ENCODE results near the gene GRM1. TPM values are rescaled to one million over a fixed set of nuclear protein-coding genes. Genes with fewer than 3 reads are reported as not detected.

Gene GRM1
- total RNA-seq, 1 donor = under 0.01 TPM

DNA sequence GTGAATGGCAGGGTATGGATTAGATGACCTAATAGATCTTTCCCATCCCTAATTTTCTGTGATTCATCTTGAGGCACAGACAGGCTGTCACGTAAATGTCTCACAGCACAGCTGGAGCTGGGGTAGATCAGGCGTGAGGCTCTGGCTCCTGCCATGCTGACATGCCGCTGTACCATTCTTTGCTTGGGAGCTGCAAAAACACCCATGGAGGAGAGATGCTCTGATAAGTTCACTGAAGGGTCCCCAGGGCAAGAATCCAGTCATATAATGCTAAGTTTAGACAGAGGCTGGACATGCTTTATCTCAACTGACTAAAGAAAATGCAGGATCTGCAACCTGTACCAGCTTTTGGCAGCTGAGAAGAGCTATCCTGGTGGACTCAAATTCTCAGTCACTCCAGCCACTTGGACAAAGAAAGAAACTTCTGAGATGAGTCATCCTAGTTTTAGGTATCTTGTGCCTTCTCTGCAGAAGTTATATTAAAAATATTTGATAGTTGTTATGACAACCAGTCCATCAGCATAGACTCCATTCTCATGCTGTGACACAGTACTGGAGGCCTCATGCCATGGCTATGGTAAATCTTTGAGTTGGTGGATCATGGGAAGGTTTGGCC lies 329.7 kb downstream of the GRM1 start:
- DNase-seq (ENCODE audit: low read depth) = no peak
- TF ChIP-seq, protein P1, sequence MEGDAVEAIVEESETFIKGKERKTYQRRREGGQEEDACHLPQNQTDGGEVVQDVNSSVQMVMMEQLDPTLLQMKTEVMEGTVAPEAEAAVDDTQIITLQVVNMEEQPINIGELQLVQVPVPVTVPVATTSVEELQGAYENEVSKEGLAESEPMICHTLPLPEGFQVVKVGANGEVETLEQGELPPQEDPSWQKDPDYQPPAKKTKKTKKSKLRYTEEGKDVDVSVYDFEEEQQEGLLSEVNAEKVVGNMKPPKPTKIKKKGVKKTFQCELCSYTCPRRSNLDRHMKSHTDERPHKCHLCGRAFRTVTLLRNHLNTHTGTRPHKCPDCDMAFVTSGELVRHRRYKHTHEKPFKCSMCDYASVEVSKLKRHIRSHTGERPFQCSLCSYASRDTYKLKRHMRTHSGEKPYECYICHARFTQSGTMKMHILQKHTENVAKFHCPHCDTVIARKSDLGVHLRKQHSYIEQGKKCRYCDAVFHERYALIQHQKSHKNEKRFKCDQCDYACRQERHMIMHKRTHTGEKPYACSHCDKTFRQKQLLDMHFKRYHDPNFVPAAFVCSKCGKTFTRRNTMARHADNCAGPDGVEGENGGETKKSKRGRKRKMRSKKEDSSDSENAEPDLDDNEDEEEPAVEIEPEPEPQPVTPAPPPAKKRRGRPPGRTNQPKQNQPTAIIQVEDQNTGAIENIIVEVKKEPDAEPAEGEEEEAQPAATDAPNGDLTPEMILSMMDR (IDR thresholded peaks at IDR 0.05; ENCODE audit: insufficient read depth, low read depth, low read length) = no peak
- no peak overlapping the region for H3K4me3 ChIP-seq (ENCODE audit: low read depth, low read length)

DNA sequence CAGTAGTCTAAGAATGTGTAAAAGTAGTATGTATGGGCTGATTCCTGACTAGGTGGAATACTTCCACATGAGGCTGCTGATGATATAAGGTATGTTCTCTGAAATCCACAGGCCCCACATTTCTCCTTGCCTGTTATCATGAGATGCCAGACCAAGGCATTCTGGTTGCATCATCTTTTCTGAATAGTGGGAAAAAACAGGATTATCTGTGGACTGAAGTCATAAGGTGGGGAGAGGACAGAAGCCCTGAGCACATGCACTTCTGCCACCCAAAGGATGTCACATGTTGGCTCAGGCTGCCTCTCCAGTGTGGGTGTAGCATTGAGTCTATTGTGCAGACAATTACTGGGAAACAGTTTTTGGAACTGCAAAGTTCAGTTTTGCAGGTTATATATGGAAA lies 330.3 kb downstream of the GRM1 start:
- no peak overlapping the region for H3K4me3 ChIP-seq (ENCODE audit: low read depth, low read length)
- TF ChIP-seq, protein P1 (IDR thresholded peaks at IDR 0.05; ENCODE audit: insufficient read depth, low read depth, low read length) = no peak
- no peak for DNase-seq (ENCODE audit: low read depth)

DNA sequence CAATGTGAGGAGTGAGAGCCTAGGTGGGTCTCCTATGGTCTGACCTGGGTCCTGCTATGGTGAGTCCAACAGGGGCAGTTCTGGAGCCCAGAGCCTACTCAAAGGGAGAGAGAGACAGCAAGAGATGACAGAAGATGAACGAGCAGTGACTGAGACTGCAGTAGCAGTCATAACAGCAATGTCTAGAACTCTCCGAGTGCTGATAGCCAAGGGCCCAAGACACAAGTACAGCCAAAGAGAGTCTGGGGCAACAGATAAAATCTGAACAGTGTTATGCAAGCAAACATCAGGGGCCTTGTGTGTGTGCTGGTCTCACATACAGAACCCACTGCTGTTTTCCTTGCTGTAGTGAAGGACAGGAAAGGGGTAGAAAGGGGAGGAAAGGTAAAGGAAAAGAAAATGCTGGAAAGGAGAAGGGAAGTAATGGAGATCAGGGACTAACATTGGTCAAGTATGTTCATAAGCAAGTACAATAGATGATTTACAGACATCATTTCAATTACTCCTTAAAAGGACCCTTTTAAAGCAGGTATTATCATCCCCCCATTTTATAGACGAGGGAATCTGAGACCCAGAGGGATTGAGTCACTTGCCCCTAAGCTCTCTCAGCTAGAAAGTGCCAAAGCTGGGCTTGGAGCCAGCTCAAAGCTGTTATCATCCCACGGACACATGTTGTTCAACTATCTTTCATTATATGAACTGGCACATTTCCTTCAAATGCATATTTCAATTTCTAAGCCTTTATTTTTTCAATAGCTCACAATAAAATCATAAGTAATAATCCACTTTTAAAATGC lies 332.5 kb downstream of the GRM1 start:
- DNase-seq (ENCODE audit: low read depth) = no peak
- no peak overlapping the region for H3K4me3 ChIP-seq (ENCODE audit: low read depth, low read length)
- TF ChIP-seq, protein P1 (IDR thresholded peaks at IDR 0.05; ENCODE audit: insufficient read depth, low read depth, low read length) = no peak

DNA sequence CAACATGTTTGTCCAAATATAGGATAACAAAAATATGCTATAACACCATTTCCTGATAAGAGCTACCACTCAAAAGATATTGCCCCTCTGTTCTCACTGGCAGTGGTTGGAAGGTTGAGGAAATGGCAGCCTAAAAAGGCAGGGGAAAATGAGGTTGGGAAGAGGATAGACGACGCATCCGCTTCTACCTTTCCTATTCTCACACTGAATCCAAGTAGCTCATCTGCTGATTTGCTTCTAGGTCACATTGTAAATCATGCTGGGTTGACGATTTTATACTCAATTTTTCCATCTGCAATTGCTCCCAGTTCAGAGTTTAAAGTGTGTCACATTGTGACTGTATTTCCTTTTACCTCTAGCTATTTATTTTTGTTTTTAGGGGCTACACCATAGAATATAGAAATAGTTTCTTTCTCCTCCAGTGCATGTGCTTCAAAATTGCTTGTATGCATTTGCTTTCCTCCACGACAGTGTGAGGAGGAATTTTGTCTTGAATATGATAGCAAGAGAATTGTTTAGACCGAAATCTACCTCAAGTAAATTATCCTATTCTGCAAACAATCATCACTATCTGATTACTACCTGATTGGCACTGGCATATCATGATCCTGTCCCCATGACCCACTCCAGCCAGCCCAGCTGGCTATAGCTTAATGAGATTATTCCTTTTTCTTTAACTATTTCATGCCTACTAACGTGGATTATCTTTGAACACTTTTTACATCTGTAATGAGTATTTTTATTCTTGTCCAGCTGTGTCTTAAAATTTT lies 335.2 kb downstream of the GRM1 start:
- TF ChIP-seq, protein P1 (IDR thresholded peaks at IDR 0.05; ENCODE audit: insufficient read depth, low read depth, low read length) = no peak
- H3K4me3 ChIP-seq (ENCODE audit: low read depth, low read length) = no peak overlapping the region
- DNase-seq (ENCODE audit: low read depth) = no peak

DNA sequence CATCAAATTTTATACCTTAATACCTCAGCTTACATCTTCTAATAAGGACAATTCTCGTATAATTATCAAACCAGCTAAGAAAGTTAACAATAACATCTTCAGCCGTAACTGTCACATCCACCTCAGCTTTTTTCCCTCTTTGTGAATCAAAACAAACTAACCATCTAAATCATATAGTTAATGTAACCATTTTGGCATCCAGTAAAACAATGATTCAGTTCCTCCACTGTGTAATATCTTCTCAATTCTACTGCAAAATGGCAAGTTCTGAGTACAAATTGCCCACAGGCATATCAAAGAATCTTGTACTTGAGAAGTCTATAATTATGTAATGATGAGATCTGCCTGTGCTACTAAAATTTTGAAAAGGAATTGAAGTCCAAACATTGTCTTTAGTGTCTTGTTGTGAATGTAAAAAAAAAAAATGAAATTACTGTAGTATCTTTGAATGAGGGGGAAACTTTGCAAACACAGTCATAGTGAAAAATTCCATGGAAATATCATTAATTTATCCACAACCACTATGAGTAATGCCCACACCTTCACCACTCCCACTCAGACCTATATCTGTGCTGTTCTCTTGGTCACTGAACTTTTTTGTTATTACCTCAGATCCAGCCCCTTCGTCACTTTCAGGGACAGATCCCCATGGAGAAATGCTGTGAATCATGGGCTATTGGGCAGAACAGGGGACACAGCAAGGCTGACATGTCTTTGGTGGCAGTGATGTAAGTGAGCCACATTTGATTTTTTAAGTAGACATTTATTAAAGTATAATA lies 336.1 kb downstream of the GRM1 start:
- DNase-seq (ENCODE audit: low read depth) = no peak
- H3K4me3 ChIP-seq (ENCODE audit: low read depth, low read length) = no peak overlapping the region
- TF ChIP-seq, protein P1 (IDR thresholded peaks at IDR 0.05; ENCODE audit: insufficient read depth, low read depth, low read length) = no peak

DNA sequence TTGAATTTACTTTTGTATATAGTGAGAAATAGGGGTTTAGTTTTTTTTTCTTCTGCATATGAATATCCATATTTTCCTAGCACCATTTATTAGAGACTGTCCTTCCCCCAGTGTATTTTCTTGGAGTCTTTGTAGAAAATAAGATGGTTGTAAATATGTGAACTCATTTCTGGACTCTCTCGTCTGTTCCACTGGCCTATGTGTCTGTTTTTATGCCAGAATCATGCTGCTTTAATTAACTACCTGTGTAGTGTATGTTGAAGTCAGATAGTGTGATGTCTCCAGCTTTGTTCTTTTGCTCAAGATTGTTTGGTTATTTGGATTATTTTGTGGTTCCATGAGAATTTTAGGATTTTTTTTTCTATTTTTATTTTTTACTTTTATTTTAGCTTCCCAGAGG lies 338.2 kb downstream of the GRM1 start:
- TF ChIP-seq, protein P1 (IDR thresholded peaks at IDR 0.05; ENCODE audit: insufficient read depth, low read depth, low read length) = no peak
- DNase-seq (ENCODE audit: low read depth) = no peak
- H3K4me3 ChIP-seq (ENCODE audit: low read depth, low read length) = no peak overlapping the region

All from fibroblast of villous mesenchyme (primary cell).